Omental fat pad (tissue), 4 donors: ENCODE results near the gene AFF4. TPM values are rescaled to one million over a fixed set of nuclear protein-coding genes. Genes with fewer than 3 reads are reported as not detected.

Experiments
- ATAC-seq: fragments of 150-250 bp; one replicate; pipeline ENCODE4 v1.9.1; 2016; ENCODE audit warnings: mild to moderate bottlenecking, moderate library complexity; ENCODE audit not compliant: low FRiP score
- DNase-seq: peaks from one replicate; pipeline ENCODE4 v3.0.0-alpha.2; 2019; ENCODE audit warnings: low spot score
- CTCF ChIP-seq, 3 donors: fragments of 450-650 bp; IDR thresholded peaks; one replicate each; pipeline ENCODE4 v1.5.1; 2016 to 2017; ENCODE audit warnings: antibody characterized with exemption in 3 of 3, mild to moderate bottlenecking in 3 of 3, moderate library complexity in 2 of 3
- total RNA-seq, 4 donors: library from RNA; depleted of rRNA; stranded (reverse); fragments of >200 nt; gene quantifications; one replicate each; pipeline ENCODE4 v1.1.0, GENCODE V29; 2016

AFF4 gene
- total RNA-seq, 4 donors from 2014 or later: 52.8 to 118 (median 87.5) TPM

- DNase-seq (no peak), ATAC-seq (no peak)
- no peak for TF ChIP-seq CTCF (IDR thresholded peaks at IDR 0.05)
Observed at GRCh38 chr5:132840313-132840712, 123.1 kb downstream of the AFF4 start.

- TF ChIP-seq CTCF (IDR thresholded peaks at IDR 0.05): no peak
- ATAC-seq (peak; percentile 60), DNase-seq (no peak)
Observed at GRCh38 chr5:132839426-132840301, 123.8 kb downstream of the AFF4 start.

GRCh38 chr5:132838516-132839282, 124.7 kb downstream of the AFF4 start:
- no peak for TF ChIP-seq CTCF (IDR thresholded peaks at IDR 0.05)
- ATAC-seq (no peak), DNase-seq (no peak)

- no peak for ATAC-seq
- no peak for DNase-seq
- TF ChIP-seq CTCF (IDR thresholded peaks at IDR 0.05): no peak
Observed at GRCh38 chr5:132837868-132838267, 125.6 kb downstream of the AFF4 start.

- DNase-seq (no peak), ATAC-seq (no peak)
- TF ChIP-seq CTCF (IDR thresholded peaks at IDR 0.05): no peak
Observed at GRCh38 chr5:132836852-132837251, 126.6 kb downstream of the AFF4 start.

- DNase-seq (no peak), ATAC-seq (no peak)
- TF ChIP-seq CTCF (IDR thresholded peaks at IDR 0.05): no peak
Observed at GRCh38 chr5:132834057-132834456, 129.4 kb downstream of the AFF4 start.
